Measurements from ENCODE around the gene ECE1.

ECE1 gene

GRCh38 chr1:21262293-21263051, 27.8 kb downstream of the ECE1 start:
- peak overlapping the region in 1 of 2 donors; percentile 28 for H3K4me3 ChIP-seq

GRCh38 chr1:21261551-21262292, 28.5 kb downstream of the ECE1 start:
- Histone ChIP-seq H3K9me3 (no peaks in the 10 kb centered on the region), H3K27ac (peak overlapping the region; percentile 95 to 98), H3K27me3 (no peaks in the 10 kb centered on the region), H3K4me3 (peak overlapping the region in 1 of 2 donors; percentile 28), H3K36me3 (peaks cover 35 to 71% (median 65%) of the 10 kb centered on the region in 3 donors), H3K4me1 (peaks cover 12 to 53% (median 48%) of the 10 kb centered on the region in 4 donors)
- no peak for TF ChIP-seq CTCF (IDR thresholded peaks at IDR 0.05)
- DNase-seq = peak; percentile 91 to 95
- intact Hi-C loops (cut with DNase I; ENCODE audit: low total_unique reads) = no loop called here

More at GRCh38 chr1:21262293-21263051, 27.8 kb downstream of the ECE1 start:
- TF ChIP-seq CTCF (IDR thresholded peaks at IDR 0.05) = no peak
- intact Hi-C loops (cut with DNase I; ENCODE audit: low total_unique reads) = no loop called here
- Histone ChIP-seq H3K27me3 (no peaks in the 10 kb centered on the region), H3K27ac (peak overlapping the region; percentile 95 to 98), H3K36me3 (peaks cover 29 to 69% (median 63%) of the 10 kb centered on the region in 3 donors), H3K9me3 (no peaks in the 10 kb centered on the region), H3K4me1 (peaks cover 12 to 55% (median 48%) of the 10 kb centered on the region in 4 donors)
- DNase-seq = peak; percentile 90 to 97

GRCh38 chr1:21260405-21261125, 29.7 kb downstream of the ECE1 start:
- Histone ChIP-seq H3K36me3 (peaks cover 46 to 71% (median 65%) of the 10 kb centered on the region in 3 donors), H3K27ac (peak overlapping the region; percentile 95 to 98), H3K9me3 (no peaks in the 10 kb centered on the region), H3K4me1 (peaks cover 12 to 53% (median 49%) of the 10 kb centered on the region in 4 donors), H3K27me3 (no peaks in the 10 kb centered on the region), H3K4me3 (no peak overlapping the region)
- intact Hi-C loops (cut with DNase I; ENCODE audit: low total_unique reads) = no loop called here
- no peak for DNase-seq
- no peak for TF ChIP-seq CTCF (IDR thresholded peaks at IDR 0.05)

- Histone ChIP-seq H3K36me3 (peaks cover 54 to 73% (median 70%) of the 10 kb centered on the region in 3 donors), H3K27me3 (no peaks in the 10 kb centered on the region), H3K4me1 (peaks cover 12 to 58% (median 52%) of the 10 kb centered on the region in 4 donors), H3K4me3 (no peak overlapping the region), H3K9me3 (no peaks in the 10 kb centered on the region), H3K27ac (peak overlapping the region; percentile 28 to 95)
- intact Hi-C loops (cut with DNase I; ENCODE audit: low total_unique reads) = no loop called here
- DNase-seq = no peak
- TF ChIP-seq CTCF (IDR thresholded peaks at IDR 0.05) = no peak
Observed at GRCh38 chr1:21259316-21260076, 30.8 kb downstream of the ECE1 start.
